Measurements from ENCODE around the gene ROPN1B. TPM values are rescaled to one million over a fixed set of nuclear protein-coding genes. Genes with fewer than 3 reads are reported as not detected.

Gene ROPN1B
- total RNA-seq, 1 experiment from 2014 or later: 2.2 TPM

DNA sequence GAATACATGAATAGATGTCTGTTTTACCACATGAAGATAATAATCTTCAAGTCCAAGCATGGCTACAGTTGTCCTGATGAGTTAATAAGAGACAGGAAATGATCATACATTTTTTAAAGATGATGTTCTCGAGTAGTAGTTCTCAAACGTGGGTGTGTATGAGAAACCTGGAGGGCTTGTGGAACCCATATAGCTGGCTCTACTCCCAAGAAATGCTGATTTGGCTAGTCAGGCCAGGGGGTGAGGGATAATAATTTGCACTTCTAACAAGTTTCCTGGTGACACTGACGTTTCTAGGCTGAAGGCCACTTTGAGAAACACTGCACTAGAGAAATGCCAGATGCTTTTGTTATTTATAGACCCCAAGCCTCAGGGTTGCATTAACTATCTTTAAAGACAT lies 37.0 kb downstream of the ROPN1B start:
- H3K27ac ChIP-seq (ENCODE audit: low read depth, low read length): no peak overlapping the region
- no peaks in the 10 kb centered on the region for H3K9me2 ChIP-seq (ENCODE audit: insufficient read depth)
- no peak for ATAC-seq
- DNase-seq (ENCODE audit: low read depth, low spot score): no peak
- intact Hi-C loops (cut with micrococcal nuclease): no loop called here
- TF ChIP-seq EZH2phosphoT487 (IDR thresholded peaks at IDR 0.05; ENCODE audit: borderline replicate concordance) (no peak), CBX3 (IDR thresholded peaks at IDR 0.05; ENCODE audit: low read depth) (no peak), RAD21 (IDR thresholded peaks at IDR 0.05; ENCODE audit: low read depth) (no peak), JUND (IDR thresholded peaks at IDR 0.05) (no peak), EZH2 (IDR thresholded peaks at IDR 0.05) (no peak), MAX (IDR thresholded peaks at IDR 0.05) (no peak), SP1 (IDR thresholded peaks at IDR 0.05; ENCODE audit: low read depth) (no peak), SIN3A (IDR thresholded peaks at IDR 0.05; ENCODE audit: low read depth) (no peak), ZNF274 (IDR thresholded peaks at IDR 0.05; ENCODE audit: low read depth, low read length) (no peak), ELF1 (IDR thresholded peaks at IDR 0.05; ENCODE audit: borderline replicate concordance, low read depth) (no peak), SRF (IDR thresholded peaks at IDR 0.05; ENCODE audit: low read depth) (no peak), REST (IDR thresholded peaks at IDR 0.05; ENCODE audit: low read depth) (no peak), CEBPB (IDR thresholded peaks at IDR 0.05; ENCODE audit: low read depth) (no peak), EGR1 (IDR thresholded peaks at IDR 0.05; ENCODE audit: low read depth) (no peak), ZFX (IDR thresholded peaks at IDR 0.05) (no peak), CTCF (IDR thresholded peaks at IDR 0.05 in 2 of 3, conservative IDR thresholded peaks at IDR 0.05 in 1 of 3; ENCODE audit: borderline replicate concordance in 1 of 3, insufficient read depth in 1 of 3, low read depth in 2 of 3, low read length in 2 of 3) (no peak), POLR2AphosphoS5 (IDR thresholded peaks at IDR 0.05; ENCODE audit: low read depth, low read length) (no peak)
- TF ChIP-seq, protein P1, sequence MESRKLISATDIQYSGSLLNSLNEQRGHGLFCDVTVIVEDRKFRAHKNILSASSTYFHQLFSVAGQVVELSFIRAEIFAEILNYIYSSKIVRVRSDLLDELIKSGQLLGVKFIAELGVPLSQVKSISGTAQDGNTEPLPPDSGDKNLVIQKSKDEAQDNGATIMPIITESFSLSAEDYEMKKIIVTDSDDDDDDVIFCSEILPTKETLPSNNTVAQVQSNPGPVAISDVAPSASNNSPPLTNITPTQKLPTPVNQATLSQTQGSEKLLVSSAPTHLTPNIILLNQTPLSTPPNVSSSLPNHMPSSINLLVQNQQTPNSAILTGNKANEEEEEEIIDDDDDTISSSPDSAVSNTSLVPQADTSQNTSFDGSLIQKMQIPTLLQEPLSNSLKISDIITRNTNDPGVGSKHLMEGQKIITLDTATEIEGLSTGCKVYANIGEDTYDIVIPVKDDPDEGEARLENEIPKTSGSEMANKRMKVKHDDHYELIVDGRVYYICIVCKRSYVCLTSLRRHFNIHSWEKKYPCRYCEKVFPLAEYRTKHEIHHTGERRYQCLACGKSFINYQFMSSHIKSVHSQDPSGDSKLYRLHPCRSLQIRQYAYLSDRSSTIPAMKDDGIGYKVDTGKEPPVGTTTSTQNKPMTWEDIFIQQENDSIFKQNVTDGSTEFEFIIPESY (IDR thresholded peaks at IDR 0.05; ENCODE audit: extremely low read depth, insufficient replicate concordance, low read length): no peak
- TF ChIP-seq, protein P2, sequence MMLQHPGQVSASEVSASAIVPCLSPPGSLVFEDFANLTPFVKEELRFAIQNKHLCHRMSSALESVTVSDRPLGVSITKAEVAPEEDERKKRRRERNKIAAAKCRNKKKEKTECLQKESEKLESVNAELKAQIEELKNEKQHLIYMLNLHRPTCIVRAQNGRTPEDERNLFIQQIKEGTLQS (IDR thresholded peaks at IDR 0.05): no peak
- H3K4me3 ChIP-seq (replicated peaks in 1 of 2; ENCODE audit: low read depth in 1 of 2, low read length in 2 of 2): no peak overlapping the region
- no peak overlapping the region for H2AFZ ChIP-seq (ENCODE audit: low read depth, low read length, poor library complexity, severe bottlenecking)
- ChIA-PET RAD21 (ENCODE audit: low non-redundant PET in 1 of 2, low total read pairs in 2 of 2, uncharacterized antibody in 2 of 2, unreplicated experiment in 2 of 2) (no interaction called here), POLR2A (no interaction called here), CTCF (no interaction called here)
- H3K36me3 ChIP-seq (ENCODE audit: control insufficient read depth in 1 of 2, insufficient read depth in 2 of 2, low read length in 2 of 2): no peaks in the 10 kb centered on the region
- no TSS peak for BruUV-seq (replicated peaks)
- no peak overlapping the region for H3K9ac ChIP-seq (ENCODE audit: low read length)
- H3K9me3 ChIP-seq (ENCODE audit: control insufficient read depth in 1 of 2, insufficient read depth in 1 of 2, low read depth in 1 of 2, low read length in 2 of 2): no peaks in the 10 kb centered on the region
- no peak overlapping the region for H3K4me2 ChIP-seq (ENCODE audit: low read length)
- H3K4me1 ChIP-seq (ENCODE audit: control insufficient read depth in 1 of 2, insufficient read depth in 2 of 2, low read length in 2 of 2): no peaks in the 10 kb centered on the region
- no peaks in the 10 kb centered on the region for H4K20me1 ChIP-seq (ENCODE audit: insufficient read depth)
- H3K79me2 ChIP-seq (ENCODE audit: insufficient read depth, low read length): no peaks in the 10 kb centered on the region
- H3K27me3 ChIP-seq (ENCODE audit: insufficient read depth, low read length): no peaks in the 10 kb centered on the region
